Measurements from ENCODE around the gene AKT2.

AKT2 gene

GRCh38 chr19:40272261-40272660, 12.9 kb downstream of the AKT2 start:
- DNase-seq: no peak

- DNase-seq: no peak
Measured at GRCh38 chr19:40271706-40272105, 13.4 kb downstream of the AKT2 start.

GRCh38 chr19:40270362-40271089, 14.6 kb downstream of the AKT2 start:
- DNase-seq: no peak

GRCh38 chr19:40269216-40269940, 15.8 kb downstream of the AKT2 start:
- DNase-seq: no peak

GRCh38 chr19:40267601-40267997, 17.5 kb downstream of the AKT2 start:
- no peak for DNase-seq

- no peak for DNase-seq
Measured at GRCh38 chr19:40266912-40267600, 18.1 kb downstream of the AKT2 start.

GRCh38 chr19:40266119-40266518, 19.0 kb downstream of the AKT2 start:
- DNase-seq: no peak

GRCh38 chr19:40265763-40266099, 19.4 kb downstream of the AKT2 start:
- no peak for DNase-seq

GRCh38 chr19:40265055-40265762, 19.9 kb downstream of the AKT2 start:
- no peak for DNase-seq

- no peak for DNase-seq
Measured at GRCh38 chr19:40264314-40265054, 20.7 kb downstream of the AKT2 start.

GRCh38 chr19:40263440-40264313, 21.5 kb downstream of the AKT2 start:
- no peak for DNase-seq

GRCh38 chr19:40262422-40262821, 22.7 kb downstream of the AKT2 start:
- no peak for DNase-seq

- no peak for DNase-seq
Measured at GRCh38 chr19:40261631-40262030, 23.5 kb downstream of the AKT2 start.

- DNase-seq: no peak
Measured at GRCh38 chr19:40257096-40257517, 28.0 kb downstream of the AKT2 start.

GRCh38 chr19:40256512-40256911, 28.6 kb downstream of the AKT2 start:
- DNase-seq: no peak

GRCh38 chr19:40255619-40256166, 29.5 kb downstream of the AKT2 start:
- DNase-seq: no peak

- DNase-seq: no peak
Measured at GRCh38 chr19:40254714-40255418, 30.3 kb downstream of the AKT2 start.

GRCh38 chr19:40253611-40254092, 31.5 kb downstream of the AKT2 start:
- DNase-seq: no peak

GRCh38 chr19:40252395-40252794, 32.8 kb downstream of the AKT2 start:
- DNase-seq: no peak

- no peak for DNase-seq
Measured at GRCh38 chr19:40251991-40252390, 33.2 kb downstream of the AKT2 start.

All from T-helper 9 cell (primary cell).